Raji (cell line): ENCODE data around the gene CLEC12A.

ENCODE experiments used
- POLR2A ChIP-seq: IDR thresholded peaks from 2 replicates; pipeline ENCODE4 v1.6.1; 2011; ENCODE audit warnings: low read depth, low read length, control low read depth; ENCODE audit not compliant: insufficient read depth

The CLEC12A gene

GRCh38 chr12:9971181-9971580, at the start of gene CLEC12A:
Gene CLEC12A (plus strand): TSS chr12:9971409. CDS start chr12:9971597, 188 bp downstream.
- no peak for TF ChIP-seq POLR2A

- no peak for TF ChIP-seq POLR2A
These were observed 48.8 kb upstream of the CLEC12A start for GRCh38 chr12:9922429-9922828.

GRCh38 chr12:9925705-9926393, 45.4 kb upstream of the CLEC12A start:
- TF ChIP-seq POLR2A: no peak

- no peak for TF ChIP-seq POLR2A
These were observed 44.3 kb upstream of the CLEC12A start for GRCh38 chr12:9926876-9927275.

GRCh38 chr12:9928607-9929006, 42.6 kb upstream of the CLEC12A start:
- TF ChIP-seq POLR2A: no peak

GRCh38 chr12:9931245-9931644, 40.0 kb upstream of the CLEC12A start:
- TF ChIP-seq POLR2A: no peak

- no peak for TF ChIP-seq POLR2A
These were observed 38.9 kb upstream of the CLEC12A start, which contains the start of gene CLEC2A for GRCh38 chr12:9932270-9932669. Gene CLEC2A (minus strand): TSS chr12:9932370. CDS start chr12:9932329, 41 bp downstream.

- TF ChIP-seq POLR2A: no peak
These were observed 37.3 kb upstream of the CLEC12A start for GRCh38 chr12:9933958-9934357.

GRCh38 chr12:9935026-9935425, 36.2 kb upstream of the CLEC12A start:
- TF ChIP-seq POLR2A: no peak

- no peak for TF ChIP-seq POLR2A
These were observed 34.6 kb upstream of the CLEC12A start for GRCh38 chr12:9936591-9936990.

GRCh38 chr12:9940375-9940774, 30.8 kb upstream of the CLEC12A start:
- no peak for TF ChIP-seq POLR2A

- TF ChIP-seq POLR2A: no peak
These were observed 29.4 kb upstream of the CLEC12A start for GRCh38 chr12:9941838-9942237.

GRCh38 chr12:9943240-9943639, 28.0 kb upstream of the CLEC12A start:
- TF ChIP-seq POLR2A: no peak

GRCh38 chr12:9944391-9944790, 26.8 kb upstream of the CLEC12A start:
- no peak for TF ChIP-seq POLR2A

GRCh38 chr12:9947674-9948073, 23.5 kb upstream of the CLEC12A start:
- no peak for TF ChIP-seq POLR2A

GRCh38 chr12:9948606-9949296, 22.5 kb upstream of the CLEC12A start:
- no peak for TF ChIP-seq POLR2A
